Osteoblast (primary cell): ENCODE results near the gene PTPRE. TPM values are rescaled to one million over a fixed set of nuclear protein-coding genes. Genes with fewer than 3 reads are reported as not detected.

Experiments
- DNase-seq: peaks from one replicate; pipeline ENCODE4 v3.0.0; 2011; ENCODE audit warnings: low spot score, mixed read lengths; ENCODE audit not compliant: insufficient read length; ENCODE audit errors: missing footprints
- H2AFZ ChIP-seq: 2 replicates; pipeline ENCODE4 v1.6.0; 2011; ENCODE audit warnings: mild to moderate bottlenecking, low read length
- H3K27ac ChIP-seq: 2 replicates; pipeline ENCODE4 v1.5.1; 2011; ENCODE audit warnings: mild to moderate bottlenecking, low read depth, low read length, moderate library complexity
- H3K27me3 ChIP-seq: 2 replicates; pipeline ENCODE4 v1.6.0; 2012; ENCODE audit warnings: mild to moderate bottlenecking, control low read depth, inconsistent platforms, low read length, moderate library complexity; ENCODE audit not compliant: insufficient read depth
- H3K36me3 ChIP-seq: 2 replicates; pipeline ENCODE4 v1.5.1; 2011; ENCODE audit warnings: mild to moderate bottlenecking, low read length, control low read depth, moderate library complexity; ENCODE audit not compliant: insufficient read depth
- H3K4me1 ChIP-seq: 2 replicates; pipeline ENCODE4 v1.5.1; 2011; ENCODE audit warnings: mild to moderate bottlenecking, low read length, control low read depth, moderate library complexity; ENCODE audit not compliant: insufficient read depth
- H3K4me2 ChIP-seq: 2 replicates; pipeline ENCODE4 v1.6.0; 2011; ENCODE audit warnings: mild to moderate bottlenecking, low read length; ENCODE audit not compliant: insufficient read depth
- H3K4me3 ChIP-seq: fragments of 200-600 bp; sonication (generic); 3 replicates; pipeline ENCODE4 v1.5.1; 2012; ENCODE audit warnings: mild to moderate bottlenecking, low read length, inconsistent platforms; ENCODE audit not compliant: insufficient read depth
- H3K79me2 ChIP-seq: 2 replicates; pipeline ENCODE4 v1.6.0; 2012; ENCODE audit warnings: mild to moderate bottlenecking, low read length, control low read depth, inconsistent platforms; ENCODE audit not compliant: insufficient read depth
- H3K9me3 ChIP-seq: 2 replicates; pipeline ENCODE4 v1.5.1; 2011; ENCODE audit warnings: low read depth, low read length, control low read depth
- H4K20me1 ChIP-seq: 2 replicates; pipeline ENCODE4 v1.6.0; 2012; ENCODE audit warnings: mild to moderate bottlenecking, low read length, control low read depth; ENCODE audit not compliant: insufficient read depth
- CTCF ChIP-seq: IDR thresholded peaks from 2 replicates; pipeline ENCODE4 v1.5.1; 2011; ENCODE audit warnings: mild to moderate bottlenecking, low read depth, low read length, moderate library complexity; ENCODE audit errors: extremely low read depth
- total RNA-seq: library from RNA; depleted of rRNA; stranded (reverse); fragments of >200 nt; gene quantifications from 2 replicates; pipeline ENCODE4 v1.2.3, GENCODE V29; 2012

PTPRE gene
- total RNA-seq, 1 donor: 9.0 TPM

- no peak overlapping the region for H3K4me3 ChIP-seq
- no peak overlapping the region for H2AFZ ChIP-seq
- no peak overlapping the region for H3K4me2 ChIP-seq
- H3K9me3 ChIP-seq: no peaks in the 10 kb centered on the region
- peaks cover 7% of the 10 kb centered on the region for H4K20me1 ChIP-seq
- no peaks in the 10 kb centered on the region for H3K79me2 ChIP-seq
- H3K27me3 ChIP-seq: no peaks in the 10 kb centered on the region
- no peak for TF ChIP-seq CTCF
- H3K4me1 ChIP-seq: peaks cover 4% of the 10 kb centered on the region
- no peak overlapping the region for H3K27ac ChIP-seq
- DNase-seq: no peak
- no peaks in the 10 kb centered on the region for H3K36me3 ChIP-seq
Measured at GRCh38 chr10:127937069-127937468, 30.2 kb downstream of the PTPRE start.

GRCh38 chr10:127937915-127938463, 31.1 kb downstream of the PTPRE start:
- no peaks in the 10 kb centered on the region for H3K79me2 ChIP-seq
- H4K20me1 ChIP-seq: peaks cover 7% of the 10 kb centered on the region
- no peak overlapping the region for H3K4me3 ChIP-seq
- no peak for DNase-seq
- peaks cover 4% of the 10 kb centered on the region for H3K4me1 ChIP-seq
- no peaks in the 10 kb centered on the region for H3K36me3 ChIP-seq
- no peaks in the 10 kb centered on the region for H3K9me3 ChIP-seq
- no peak for TF ChIP-seq CTCF
- no peak overlapping the region for H2AFZ ChIP-seq
- no peak overlapping the region for H3K4me2 ChIP-seq
- H3K27ac ChIP-seq: no peak overlapping the region
- H3K27me3 ChIP-seq: no peaks in the 10 kb centered on the region

- H2AFZ ChIP-seq: no peak overlapping the region
- H3K27ac ChIP-seq: no peak overlapping the region
- no peak overlapping the region for H3K4me2 ChIP-seq
- no peaks in the 10 kb centered on the region for H3K9me3 ChIP-seq
- no peak for TF ChIP-seq CTCF
- no peaks in the 10 kb centered on the region for H3K79me2 ChIP-seq
- no peak for DNase-seq
- no peaks in the 10 kb centered on the region for H3K27me3 ChIP-seq
- peaks cover 4% of the 10 kb centered on the region for H3K4me1 ChIP-seq
- H3K4me3 ChIP-seq: no peak overlapping the region
- peaks cover 7% of the 10 kb centered on the region for H4K20me1 ChIP-seq
- no peaks in the 10 kb centered on the region for H3K36me3 ChIP-seq
Measured at GRCh38 chr10:127939786-127940330, 33.0 kb downstream of the PTPRE start.

- Histone ChIP-seq H3K4me3 (no peak overlapping the region), H4K20me1 (peaks cover 12% of the 10 kb centered on the region), H3K4me1 (peaks cover 13% of the 10 kb centered on the region), H3K27me3 (no peaks in the 10 kb centered on the region), H3K36me3 (no peaks in the 10 kb centered on the region), H2AFZ (no peak overlapping the region), H3K27ac (no peak overlapping the region), H3K79me2 (no peaks in the 10 kb centered on the region), H3K9me3 (no peaks in the 10 kb centered on the region), H3K4me2 (no peak overlapping the region)
- TF ChIP-seq CTCF: no peak
- no peak for DNase-seq
Measured at GRCh38 chr10:127940866-127941640, 34.1 kb downstream of the PTPRE start.
